ENCODE data around the gene KRTAP10-10.
"Not testable (repeated sequence)": the region's sequence is repeated elsewhere in the genome, so short reads cannot be mapped to it uniquely, and the experiment has no call there.

The KRTAP10-10 gene

DNA sequence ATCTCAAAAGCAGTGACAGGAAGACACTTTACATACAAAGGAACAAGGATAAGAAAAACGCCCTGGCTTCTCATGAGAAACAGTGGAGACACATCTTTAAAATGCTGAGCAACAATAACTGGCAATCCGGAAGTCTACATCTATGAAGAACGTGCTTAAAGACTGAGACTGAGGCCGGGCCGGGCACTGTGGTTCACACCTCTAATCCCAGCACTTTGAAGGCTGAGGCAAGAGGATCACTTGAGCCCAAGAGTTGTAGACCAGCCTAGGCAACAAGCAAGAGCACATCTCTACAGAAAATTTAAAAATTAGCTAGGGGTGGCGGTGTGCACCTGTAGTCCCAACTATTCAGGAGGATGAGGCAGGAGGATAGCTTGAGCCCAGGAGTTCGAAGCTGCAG is 46.9 kb downstream of the KRTAP10-10 start:
- DNase-seq: no peak

GRCh38 chr21:44684483-44684882 is 47.3 kb downstream of the KRTAP10-10 start:
- no peak for DNase-seq

GRCh38 chr21:44685050-44685449 is 47.9 kb downstream of the KRTAP10-10 start:
- not testable (repeated sequence) for DNase-seq

DNA sequence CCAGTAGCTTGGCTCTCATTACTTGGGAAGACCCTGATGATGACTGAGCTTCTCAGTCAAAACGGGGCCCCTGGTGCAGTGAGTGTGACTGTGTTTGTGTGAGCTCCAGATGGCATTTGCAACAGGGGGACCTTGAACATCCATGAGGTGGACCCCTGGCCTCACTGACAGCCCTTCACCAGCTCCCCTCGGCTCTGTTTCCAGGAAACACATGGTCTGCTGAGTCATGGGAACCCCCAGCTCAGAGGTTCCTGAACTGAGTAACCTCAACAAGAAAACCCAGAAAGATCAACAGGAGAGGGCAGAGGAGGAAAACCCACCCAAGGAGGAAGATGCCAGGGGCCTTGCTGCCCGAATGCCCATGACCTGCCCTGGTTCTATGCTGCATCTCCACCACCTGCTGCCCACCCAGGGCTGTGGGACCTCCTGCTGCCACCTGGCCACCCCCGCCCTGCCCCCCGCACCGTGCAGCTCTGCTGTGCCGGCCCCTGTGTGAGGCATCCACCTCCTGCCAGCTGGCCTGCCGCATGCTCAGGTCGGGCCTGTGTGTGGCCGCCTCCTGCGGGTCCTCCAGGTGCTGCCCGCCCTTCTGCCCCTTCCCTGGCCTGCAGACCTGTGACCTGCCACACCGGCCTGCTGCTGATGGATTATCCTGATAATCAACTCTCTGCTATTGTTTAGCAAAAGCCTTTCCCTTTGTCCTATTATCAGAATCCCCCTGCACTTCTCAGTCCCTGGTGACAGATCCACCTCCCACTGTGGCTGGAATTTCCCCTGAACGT is 49.0 kb downstream of the KRTAP10-10 start:
- DNase-seq: no peak

DNA sequence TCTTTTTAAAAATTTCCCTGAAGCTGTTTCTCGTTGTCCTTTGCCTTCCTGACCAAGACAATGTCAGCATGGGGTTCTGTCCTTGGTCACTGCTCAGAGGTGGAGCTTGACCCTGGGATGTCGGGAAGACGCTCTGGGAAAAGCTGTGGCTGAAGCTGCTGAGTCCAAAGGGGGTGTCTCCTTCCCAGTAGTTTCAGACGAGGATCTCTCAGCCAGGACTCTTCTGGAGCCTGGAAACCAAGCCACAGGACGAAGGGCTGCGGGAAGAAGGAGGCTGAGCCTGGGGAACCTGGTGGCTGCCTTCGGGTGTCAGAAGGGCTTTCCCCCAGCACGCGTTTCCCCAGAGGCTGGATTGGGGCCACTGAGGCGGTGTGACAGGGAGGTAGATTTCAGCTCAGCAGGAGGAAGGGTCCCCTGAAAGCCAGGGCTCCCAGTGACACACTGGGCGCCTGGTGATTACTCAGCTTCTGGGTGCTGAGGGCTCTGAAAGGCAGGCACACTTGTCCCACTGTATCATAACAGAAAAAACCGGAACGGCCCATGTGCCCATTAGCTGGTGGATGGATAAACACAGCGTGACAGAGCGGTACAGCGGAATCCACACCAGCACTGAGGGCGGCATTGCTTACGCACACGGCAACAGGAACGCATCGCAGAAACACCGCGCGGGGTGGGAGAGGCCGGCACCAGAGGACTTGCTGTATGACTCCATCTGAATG is 49.8 kb downstream of the KRTAP10-10 start:
- no peak for DNase-seq

DNA sequence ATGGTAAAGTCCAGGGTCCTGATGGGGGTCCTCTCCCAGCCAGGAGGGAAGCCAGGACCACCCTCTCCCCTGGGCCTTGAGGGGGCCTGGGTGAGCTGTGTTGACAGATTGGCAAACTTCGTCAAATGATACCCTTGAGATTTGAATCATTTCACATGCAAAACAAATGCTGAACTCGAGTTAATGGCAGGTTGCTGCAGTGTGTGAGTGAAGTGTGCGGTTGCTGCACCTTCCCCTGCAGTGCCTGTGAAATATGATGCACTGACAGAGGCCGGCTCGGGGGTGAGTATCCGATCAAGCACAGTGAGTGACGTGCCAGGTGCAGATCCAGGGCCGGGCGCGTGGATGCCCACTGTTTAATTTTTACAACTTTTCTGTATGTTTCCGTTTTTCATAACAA is 50.5 kb downstream of the KRTAP10-10 start:
- DNase-seq: no peak

Measured in right kidney (tissue), 1 donor.